Activated CD4-positive, alpha-beta T cell treated with anti-CD3 and anti-CD28 coated beads, Interleukin-2, amount 50 U/mL, for 1 hour (primary cell): ENCODE results near the gene AGO1.
"Not testable (repeated sequence)": the region's sequence is repeated elsewhere in the genome, so short reads cannot be mapped to it uniquely, and the experiment has no call there.

Experiments used
- DNase-seq: peaks from one replicate; pipeline ENCODE4 v3.0.0-alpha.2; 2020

The AGO1 gene

DNA sequence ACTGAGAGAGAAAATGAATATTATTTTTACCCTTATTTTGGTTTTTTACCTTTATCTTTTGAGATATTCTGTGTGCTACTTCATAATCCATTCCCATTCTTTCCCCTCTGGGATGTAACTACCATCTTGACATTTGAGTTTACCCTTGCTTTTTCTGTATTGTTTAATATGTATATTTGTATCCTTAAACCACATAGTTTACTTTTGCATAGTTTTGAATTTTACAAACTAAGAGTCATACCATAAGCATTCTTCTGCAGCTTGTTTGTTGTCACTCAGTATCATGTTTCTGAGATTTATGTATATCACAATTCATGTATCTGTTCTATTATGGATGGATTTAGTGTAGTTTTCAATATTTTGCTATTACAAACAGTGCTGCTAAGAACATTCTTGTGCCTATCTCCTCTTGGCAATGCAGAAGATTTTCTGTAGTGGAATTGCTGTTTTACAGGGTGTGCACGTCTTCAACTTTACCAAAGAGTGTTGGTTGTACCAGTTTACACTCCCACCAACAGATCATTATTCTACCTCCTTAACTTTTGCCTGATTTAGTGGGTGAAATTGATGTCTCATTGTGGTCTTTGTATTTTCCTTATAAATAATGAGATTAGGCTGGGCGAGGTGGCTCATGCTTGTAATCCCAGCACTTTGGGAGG is 12.2 kb upstream of the AGO1 start:
- DNase-seq, result no peak

DNA sequence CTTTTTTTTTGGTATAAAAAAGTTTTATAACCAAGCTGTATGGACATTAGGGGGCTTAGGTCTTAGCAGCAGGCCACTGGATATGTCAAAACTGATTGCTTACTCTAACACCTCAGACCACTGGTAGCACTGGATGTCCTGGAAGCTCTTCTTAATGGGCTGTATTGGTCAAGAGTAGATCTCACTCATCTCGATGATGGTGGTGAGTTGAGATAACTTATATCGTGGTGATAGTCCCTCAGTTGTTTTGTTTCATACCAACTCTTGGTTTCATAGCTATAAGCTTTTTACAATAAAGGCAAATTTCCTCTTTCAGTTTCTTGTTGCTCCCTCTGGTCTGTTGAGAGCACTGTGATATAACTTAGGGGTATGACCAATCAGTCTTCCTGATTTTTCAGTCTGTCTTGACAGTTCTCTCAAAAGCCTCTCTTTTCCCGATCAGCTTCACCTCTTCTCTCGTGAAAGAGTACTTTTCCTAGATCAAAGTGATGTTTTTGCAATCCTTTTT is 9.7 kb upstream of the AGO1 start:
- DNase-seq, result no peak

DNA sequence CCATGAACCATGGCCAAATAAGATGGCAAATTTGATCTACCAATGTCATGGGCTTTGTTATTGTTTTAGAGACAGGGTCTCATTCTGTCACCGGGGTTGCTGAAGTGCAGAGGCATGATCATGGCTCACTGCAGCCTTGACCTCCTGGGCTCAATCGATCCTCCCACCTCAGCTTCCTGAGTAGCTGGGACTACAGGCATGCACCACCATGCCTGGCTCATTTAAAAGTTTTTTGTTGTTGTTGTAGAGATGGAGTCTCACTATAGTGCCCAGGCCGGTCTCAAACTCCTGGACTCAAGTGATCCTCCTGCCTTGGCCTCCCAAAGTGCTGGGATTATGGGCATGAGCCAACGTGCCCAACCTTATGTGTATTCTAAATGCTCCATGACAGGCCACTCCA is 8.9 kb upstream of the AGO1 start:
- not testable (repeated sequence) for DNase-seq

DNA sequence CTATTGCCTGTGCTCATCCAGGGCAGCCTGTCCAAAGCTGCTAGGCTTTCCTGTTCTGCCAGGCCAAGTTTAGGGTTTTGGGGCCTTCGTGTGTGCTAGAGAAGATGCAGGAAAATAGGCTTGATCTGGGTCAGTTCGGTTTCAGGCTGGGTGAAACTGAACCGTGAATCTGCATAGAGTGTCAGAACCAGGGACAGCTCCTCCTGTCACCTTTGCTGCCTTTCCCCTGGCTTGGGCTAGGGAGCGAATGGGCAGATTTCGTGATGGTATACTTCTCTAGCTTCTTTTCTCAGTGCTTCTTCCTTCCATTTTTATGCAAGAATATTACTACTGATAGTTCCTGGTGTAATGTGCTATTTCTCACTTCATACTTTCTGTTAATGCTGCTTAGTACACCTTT is 6.0 kb upstream of the AGO1 start:
- DNase-seq, result no peak

DNA sequence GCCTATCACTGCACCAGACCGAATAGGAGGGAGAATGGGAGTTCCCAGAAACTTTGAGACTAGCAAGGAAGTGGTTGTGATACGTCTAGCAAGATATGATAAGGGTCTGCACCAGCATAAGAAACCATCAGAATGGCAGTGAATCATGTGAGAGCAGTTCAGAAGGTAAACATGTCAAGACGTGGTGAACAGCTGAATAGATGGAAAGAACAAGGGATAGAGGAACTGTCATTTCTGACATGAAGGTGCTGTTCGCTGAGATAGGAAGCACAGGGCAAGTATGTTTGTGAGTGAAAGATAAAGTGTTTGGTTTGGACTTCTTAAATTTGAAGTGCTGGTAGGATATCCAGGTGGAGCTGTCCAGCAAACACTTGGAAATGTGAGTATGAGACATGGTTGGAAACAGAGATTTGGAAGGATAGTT is 1.1 kb upstream of the AGO1 start:
- no peak for DNase-seq

DNA sequence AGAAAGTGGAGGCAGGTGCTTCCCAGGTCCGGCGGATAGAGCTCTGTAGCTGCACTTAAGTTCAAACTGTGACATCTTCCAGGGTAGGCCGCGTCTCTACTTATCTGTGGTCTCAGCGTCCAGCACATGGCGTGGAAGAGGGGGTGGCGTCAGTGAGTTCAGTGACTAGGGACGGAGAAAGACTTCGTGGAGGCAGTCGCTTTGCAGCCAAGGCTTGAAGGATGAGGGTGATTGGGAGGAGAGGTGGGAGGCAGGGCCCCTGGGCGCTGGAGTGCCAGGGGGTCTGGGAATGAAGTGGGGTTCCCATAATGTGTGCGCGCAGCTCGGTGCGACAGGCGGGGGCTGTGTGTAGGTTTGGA is 444 bp upstream of the AGO1 start:
- no peak for DNase-seq

DNA sequence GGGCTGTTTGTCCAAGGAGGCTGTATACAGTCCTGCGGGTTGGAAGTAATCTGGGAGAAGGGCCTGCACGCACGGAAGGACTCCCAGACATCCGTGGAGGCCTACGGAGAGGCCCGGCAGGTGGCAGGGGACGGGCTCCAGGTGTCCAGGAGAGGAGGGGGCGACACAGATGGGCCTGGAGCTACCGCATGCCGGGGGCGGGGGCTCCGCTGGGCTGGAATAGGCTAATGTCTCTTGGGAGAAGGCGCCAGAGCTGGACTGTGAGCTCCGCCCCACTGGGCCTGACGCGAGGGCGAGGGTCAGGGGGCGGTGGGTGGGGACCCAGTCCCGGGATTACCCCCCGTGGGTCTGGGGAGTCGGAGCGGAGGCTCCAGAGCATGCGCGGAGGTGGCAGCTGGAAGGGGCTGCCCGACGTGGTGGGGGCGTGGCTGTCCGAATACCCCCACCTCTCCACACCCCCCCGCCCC is 659 bp downstream of the AGO1 start:
- peak; percentile 32 for DNase-seq

DNA sequence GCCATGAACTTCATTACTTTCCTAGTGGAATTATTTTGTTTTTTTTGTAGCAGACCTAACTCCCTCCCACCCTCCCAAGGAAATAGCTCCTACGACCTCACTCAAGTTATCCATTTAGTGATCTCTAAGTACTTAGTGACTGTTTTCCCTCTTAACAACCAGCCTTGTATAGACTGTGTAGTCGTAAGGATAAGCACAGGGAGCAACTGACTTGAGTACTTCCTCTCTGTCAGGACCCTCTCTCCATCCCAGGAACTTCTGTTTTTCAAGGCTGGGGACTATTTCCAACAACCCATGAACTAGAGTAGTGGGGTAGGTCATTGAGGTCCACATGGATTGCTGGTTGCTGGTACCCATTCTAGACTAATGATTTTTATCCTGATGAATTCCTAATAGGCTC is 1.9 kb downstream of the AGO1 start:
- no peak for DNase-seq

DNA sequence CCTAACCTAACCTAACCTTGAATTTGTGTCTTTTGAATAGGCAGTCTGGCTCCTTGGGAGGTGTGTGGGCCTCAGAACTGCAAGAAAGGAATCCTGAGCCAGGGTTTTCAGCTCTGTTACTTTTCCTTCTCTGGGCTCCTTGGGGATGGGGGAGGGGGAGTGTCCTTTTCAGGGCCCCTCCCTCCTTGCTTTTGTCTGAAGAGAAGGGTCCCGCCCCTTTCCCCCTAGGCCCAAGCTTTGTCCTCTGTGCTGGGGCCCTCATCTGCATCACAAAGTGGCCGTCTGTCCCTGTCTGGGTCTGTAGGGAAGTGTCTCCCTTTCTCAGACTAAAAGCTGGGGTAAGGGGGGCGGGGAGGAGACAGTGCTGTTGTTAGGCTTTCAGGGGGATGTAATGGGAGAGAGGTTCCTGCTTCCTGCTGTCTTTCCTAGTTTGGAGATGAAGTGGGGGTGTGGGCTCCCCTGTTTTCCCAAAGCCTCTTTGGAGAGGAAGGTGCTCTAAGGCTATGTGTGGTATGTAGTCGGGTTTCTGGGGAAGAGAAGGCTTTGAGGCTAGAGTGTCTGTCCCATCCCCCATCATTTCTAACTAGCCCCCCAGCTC is 3.1 kb downstream of the AGO1 start:
- no peak for DNase-seq

DNA sequence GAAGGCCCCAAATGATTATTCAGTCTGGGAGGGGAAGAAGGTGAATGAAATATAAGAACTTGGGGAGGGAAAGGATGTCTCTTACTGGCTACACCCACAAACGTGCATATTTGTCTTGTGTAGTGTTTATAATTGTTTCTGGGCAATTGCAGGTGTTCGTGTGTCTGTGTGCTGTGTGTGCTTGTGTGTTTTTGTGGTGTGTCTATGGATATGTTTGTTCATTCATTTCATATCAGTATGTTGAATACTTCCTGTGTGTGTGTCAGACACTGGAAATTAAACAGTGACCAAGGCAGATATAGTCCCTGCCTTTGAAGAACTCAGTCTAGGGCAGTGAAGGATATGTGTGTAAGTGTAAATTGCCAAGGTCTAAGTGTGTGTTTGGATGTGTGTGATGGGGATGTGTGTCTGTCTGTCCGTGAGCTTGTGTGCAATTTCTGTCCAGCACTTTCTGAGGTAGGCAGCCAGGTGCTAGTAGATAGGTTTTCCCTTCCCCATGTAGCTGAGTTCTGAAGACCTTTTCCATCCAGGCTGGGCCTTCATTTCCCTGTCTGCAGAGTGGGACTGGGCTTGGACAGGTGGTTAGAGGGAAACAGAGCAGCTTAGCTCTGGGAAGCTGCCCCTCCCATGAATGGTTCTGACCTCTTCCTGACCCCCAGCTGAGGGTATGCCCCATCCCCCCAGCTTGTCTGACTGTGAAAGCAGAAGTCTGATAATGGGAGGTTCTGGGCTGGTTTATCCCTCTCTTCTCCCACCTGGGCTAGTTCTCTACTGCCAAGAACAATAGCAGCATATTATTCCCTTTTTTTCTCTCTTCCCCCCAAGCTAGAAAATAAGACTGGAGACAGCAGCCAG is 3.8 kb downstream of the AGO1 start:
- DNase-seq, result no peak

DNA sequence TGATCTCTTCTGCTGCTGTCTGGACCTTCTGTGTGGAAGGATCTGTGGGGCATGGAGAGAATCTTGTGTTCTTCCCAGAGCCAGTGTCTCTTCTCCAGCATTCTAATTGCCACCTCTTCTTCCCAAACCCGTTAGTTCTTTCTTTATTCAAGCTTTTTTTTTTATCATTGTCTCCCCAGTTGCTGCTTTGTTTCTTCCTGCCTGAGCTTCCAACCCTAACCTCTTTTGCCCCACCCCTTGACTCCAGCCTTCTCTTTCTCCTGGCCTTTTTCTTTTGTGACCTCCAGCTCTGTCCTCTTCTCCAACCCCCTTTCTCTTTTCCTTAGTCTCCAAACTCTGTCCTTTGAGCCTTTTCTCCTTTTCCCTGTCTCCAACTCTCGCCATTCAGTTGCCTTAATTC is 4.5 kb downstream of the AGO1 start:
- DNase-seq, result no peak

DNA sequence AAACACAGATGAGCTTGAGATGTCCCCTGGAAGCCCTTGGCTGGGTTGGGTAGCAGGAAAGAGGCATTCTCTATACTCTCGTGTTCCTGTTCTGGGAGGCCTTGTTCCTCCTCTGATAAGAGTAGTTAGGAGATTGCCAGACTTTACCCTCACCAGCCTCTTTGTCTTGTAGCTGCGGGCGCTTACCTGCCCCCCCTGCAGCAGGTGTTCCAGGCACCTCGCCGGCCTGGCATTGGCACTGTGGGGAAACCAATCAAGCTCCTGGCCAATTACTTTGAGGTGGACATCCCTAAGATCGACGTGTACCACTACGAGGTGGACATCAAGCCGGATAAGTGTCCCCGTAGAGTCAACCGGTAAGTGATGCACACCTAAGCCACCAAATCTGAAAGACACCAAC is 5.2 kb downstream of the AGO1 start:
- no peak for DNase-seq

DNA sequence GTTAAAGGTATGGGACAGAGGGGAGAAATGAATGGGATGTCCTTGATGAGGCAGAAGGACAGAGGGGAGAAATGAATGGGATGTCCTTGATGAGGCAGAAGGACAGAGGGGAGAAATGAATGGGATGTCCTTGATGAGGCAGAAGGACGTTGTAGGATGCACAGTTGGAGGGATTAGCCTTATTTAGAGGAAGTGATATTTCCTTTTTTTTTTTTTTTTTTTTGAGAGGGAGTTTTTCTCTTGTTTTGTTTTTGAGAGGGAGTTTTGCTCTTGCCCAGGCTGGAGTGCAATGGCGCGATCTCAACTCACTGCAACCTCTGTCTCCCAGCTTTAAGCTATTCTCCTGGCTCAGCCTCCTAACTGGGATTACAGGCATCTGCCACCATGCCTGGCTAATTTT is 6.0 kb downstream of the AGO1 start:
- not testable (repeated sequence) for DNase-seq

DNA sequence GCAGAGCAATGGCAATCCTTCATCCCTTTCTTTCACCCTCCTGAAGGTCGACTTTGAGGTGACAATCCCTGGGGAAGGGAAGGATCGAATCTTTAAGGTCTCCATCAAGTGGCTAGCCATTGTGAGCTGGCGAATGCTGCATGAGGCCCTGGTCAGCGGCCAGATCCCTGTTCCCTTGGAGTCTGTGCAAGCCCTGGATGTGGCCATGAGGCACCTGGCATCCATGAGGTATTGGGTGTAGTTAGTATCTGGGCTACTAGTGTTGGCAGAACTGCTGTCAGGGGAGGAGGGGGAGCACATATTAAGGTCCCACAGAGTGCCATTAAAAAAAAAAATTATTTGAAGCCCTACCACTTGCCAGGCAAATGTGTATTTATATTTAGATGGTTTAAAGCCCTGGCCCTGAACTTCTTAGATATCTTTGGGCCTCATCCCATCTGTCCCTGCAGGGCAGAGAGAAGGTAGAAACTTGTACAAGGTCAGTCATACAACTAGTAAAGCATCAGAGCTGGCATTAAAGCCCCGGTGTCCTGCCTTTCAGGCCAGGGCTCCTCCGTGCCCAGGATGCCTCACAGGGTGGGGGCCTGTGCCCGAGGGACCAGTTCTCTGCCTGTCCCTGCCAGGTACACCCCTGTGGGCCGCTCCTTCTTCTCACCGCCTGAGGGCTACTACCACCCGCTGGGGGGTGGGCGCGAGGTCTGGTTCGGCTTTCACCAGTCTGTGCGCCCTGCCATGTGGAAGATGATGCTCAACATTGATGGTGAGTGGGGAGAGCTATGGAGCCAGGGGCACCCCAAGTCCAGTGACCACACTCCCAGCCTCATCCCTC is 10.3 kb downstream of the AGO1 start:
- DNase-seq, result no peak

DNA sequence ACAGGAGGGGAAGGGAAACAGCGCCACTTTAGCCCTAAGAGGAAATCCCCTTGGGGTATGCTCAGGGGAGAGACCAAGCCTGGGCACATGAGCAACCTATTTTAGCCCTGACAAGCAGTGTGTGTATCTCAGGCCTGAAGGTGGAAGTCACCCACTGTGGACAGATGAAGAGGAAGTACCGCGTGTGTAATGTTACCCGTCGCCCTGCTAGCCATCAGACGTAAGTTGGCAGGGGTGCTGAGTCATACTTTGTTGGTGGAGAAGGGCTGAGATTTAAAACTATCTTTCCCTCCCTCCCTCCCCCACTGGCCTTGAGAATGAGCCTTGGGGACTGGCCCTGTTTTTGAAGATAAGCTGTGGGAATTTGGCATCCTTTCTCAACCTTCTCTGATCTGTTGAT is 11.2 kb downstream of the AGO1 start:
- DNase-seq, result no peak

DNA sequence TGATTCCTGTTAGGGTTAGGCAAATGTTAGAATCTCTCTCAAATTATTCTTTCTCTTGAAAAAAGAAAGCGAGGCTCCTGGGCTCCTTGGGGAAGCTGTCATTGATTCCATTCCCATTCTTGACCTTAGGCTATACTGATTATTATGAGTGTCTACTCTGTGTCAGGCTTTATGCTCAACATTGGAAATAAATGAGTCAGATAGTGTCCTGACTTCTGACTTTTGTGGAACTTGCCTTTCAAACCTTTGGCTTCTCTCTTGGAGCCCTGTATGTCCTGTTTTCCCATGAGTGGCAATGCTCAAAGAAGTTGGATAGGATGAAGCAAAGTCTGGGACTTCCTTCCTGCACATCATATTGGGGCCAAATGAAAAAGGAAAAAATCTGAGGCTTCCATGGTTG is 11.6 kb downstream of the AGO1 start:
- DNase-seq, result no peak

DNA sequence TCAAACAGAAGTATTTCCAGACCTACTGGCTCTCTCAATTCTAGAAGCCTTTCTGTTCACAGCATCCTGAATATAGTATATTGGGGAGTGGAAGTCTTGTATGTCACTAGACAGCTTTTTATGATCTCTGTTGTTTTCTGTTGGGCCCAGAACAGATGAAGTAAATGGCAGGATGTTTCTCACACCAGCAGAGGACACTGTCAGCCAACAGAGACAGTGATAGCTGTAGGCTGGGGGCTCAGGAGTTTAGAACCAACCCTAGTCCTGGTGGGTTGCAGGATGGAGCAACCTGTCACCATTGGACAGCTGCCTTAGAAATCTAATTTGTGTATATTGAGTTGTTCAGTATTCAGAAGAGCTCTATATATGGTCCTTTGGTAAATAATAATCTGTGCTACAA is 16.9 kb downstream of the AGO1 start:
- no peak for DNase-seq

DNA sequence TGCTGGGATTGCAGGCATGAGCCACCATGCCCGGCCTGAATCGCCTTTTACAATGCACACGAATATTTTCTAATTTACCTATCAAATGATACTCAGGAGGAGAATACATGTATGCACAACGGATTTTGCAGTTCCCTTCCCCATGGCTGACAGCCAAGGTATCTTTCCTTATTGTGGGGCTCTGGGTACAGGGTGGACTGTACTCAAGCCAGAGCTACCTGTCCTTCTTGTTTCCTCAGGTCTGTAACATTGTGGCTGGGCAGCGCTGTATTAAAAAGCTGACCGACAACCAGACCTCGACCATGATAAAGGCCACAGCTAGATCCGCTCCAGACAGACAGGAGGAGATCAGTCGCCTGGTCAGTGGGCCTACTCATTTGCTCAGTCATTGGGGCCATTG is 18.2 kb downstream of the AGO1 start:
- no peak for DNase-seq

DNA sequence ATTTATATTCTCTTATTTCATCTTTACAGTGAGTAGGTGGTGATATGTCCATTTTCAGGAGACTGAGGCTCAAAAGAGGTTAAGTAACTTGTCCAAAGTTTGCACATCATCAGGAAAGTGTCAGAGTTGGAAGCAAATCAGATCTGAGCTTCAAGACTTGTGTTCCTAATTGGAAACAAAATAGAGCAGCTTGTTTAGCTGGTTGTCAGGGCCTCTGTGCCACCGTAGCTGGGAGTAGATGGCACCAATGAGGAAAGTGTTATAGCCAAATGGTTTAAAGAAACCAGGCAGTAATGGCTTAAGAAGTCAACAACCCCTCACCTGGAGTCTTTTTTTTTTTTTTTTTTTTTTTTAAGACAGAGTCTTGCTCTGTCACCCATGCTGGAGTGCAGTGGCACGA is 19.7 kb downstream of the AGO1 start:
- DNase-seq, result no peak

DNA sequence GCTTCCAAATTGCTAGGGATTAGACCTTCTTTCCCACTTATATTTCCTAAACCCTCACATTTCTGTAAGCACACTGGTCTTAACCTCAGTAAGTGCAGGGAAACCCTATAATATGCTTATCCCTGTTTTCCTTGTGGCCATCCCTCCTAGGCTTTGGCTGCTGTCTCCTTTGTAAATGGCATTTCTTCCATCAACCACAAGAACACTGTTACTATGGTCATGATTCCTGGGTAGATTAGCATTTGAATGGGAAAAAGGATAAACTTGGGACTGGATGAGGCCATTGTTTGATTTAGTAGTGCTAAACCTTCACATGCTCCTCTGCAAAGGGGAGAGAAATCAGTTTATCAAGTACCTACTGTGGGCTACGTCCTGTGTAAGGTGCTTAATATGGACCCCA is 31.7 kb downstream of the AGO1 start:
- no peak for DNase-seq

DNA sequence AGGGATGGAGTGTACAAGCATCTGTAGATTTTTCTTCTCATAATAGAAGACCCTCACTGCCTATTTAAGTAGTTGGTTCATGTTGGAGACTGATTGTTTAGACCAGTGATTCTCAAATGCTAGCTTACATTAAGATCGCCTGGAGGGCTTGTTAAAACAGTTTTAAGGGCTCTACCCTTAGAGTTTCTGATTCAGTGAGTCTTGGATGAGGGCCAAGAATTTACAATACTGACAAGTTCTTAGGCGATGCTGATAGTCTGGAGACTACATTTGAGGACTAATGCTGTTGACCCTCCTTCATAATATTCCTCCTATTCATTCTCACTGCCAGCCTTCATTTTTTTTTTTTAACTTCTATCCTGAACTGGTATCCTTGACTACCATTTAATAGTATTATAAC is 32.7 kb downstream of the AGO1 start:
- no peak for DNase-seq

DNA sequence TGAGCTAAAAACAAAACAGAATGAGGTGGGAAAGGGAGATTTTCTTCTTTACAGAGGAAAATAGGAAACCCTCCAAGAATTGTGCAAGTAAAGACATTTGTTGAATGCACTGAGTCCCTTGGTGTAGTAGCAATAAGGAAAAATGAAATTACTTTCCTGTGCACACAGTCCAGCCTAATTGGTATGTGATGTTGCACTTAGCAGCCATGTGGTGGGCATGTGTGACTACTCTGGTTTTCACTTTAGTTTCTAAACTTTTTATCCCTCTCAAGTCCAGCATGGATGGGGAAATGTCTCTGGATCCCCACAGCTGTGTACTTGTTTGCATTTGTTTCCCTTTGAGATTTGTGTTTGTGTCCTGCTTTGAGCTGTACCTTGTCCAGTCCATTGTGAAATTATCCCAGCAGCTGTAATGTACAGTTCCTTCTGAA is 40.8 kb downstream of the AGO1 start:
- no peak for DNase-seq

DNA sequence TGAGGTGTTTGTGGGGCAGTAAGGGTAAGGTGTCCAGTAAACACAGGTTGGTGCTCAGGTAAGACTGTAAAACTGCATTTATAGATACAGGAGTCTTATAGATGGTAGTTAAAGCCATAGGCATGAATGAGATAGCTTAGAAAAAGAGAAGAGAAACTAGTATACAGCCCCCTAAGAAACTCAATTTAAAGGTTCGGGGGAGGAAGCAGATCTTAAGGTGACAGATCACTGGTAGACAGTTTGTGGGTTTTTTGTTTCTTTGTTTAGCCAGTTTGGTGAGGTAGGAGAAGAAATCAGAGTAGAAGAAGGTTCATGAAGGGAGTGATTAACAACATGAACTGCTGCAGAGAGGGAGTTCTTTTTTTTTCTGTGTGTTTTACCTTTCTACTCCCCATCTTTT is 41.8 kb downstream of the AGO1 start:
- no peak for DNase-seq
